Stimulated activated CD8-positive, alpha-beta memory T cell treated with anti-CD3 and anti-CD28 coated beads, Interleukin-4, amount 100 ng/mL, for 4 hours (primary cell): ENCODE results near the gene FSTL5.
"Not testable (repeated sequence)": the region's sequence is repeated elsewhere in the genome, so short reads cannot be mapped to it uniquely, and the experiment has no call there.

Experiments used
- DNase-seq, 2 donors: peaks; one replicate each; pipeline ENCODE4 v3.0.0-alpha.2; 2020; ENCODE audit warnings: low read depth in 2 of 2, low spot score in 1 of 2

FSTL5 gene

GRCh38 chr4:162103908-162104307 is 59.9 kb downstream of the FSTL5 start:
- DNase-seq: not testable (repeated sequence)

- no peak for DNase-seq
Observed at GRCh38 chr4:162102713-162103112, 61.1 kb downstream of the FSTL5 start.

GRCh38 chr4:162101337-162101736 is 62.5 kb downstream of the FSTL5 start:
- no peak for DNase-seq

- DNase-seq: no peak
Observed at GRCh38 chr4:162075726-162076125, 88.1 kb downstream of the FSTL5 start.

- DNase-seq: no peak
Observed at GRCh38 chr4:162061214-162061613, 102.6 kb downstream of the FSTL5 start.

- DNase-seq: no peak
Observed at GRCh38 chr4:162059656-162060055, 104.1 kb downstream of the FSTL5 start.

GRCh38 chr4:162056990-162057389 is 106.8 kb downstream of the FSTL5 start:
- DNase-seq: no peak

- DNase-seq: no peak
Observed at GRCh38 chr4:162046135-162046534, 117.7 kb downstream of the FSTL5 start.

- no peak for DNase-seq
Observed at GRCh38 chr4:162038112-162038511, 125.7 kb downstream of the FSTL5 start.

GRCh38 chr4:162017863-162018262 is 145.9 kb downstream of the FSTL5 start:
- no peak for DNase-seq

- DNase-seq: no peak
Observed at GRCh38 chr4:162016991-162017390, 146.8 kb downstream of the FSTL5 start.

- DNase-seq: no peak
Observed at GRCh38 chr4:162016219-162016618, 147.6 kb downstream of the FSTL5 start.

- no peak for DNase-seq
Observed at GRCh38 chr4:162015090-162015489, 148.7 kb downstream of the FSTL5 start.

- no peak for DNase-seq
Observed at GRCh38 chr4:162011089-162011488, 152.7 kb downstream of the FSTL5 start.

GRCh38 chr4:162010362-162010761 is 153.4 kb downstream of the FSTL5 start:
- DNase-seq: no peak

- no peak for DNase-seq
Observed at GRCh38 chr4:161992317-161992716, 171.5 kb downstream of the FSTL5 start.

GRCh38 chr4:161991811-161992210 is 172.0 kb downstream of the FSTL5 start:
- no peak for DNase-seq

GRCh38 chr4:161990721-161991120 is 173.1 kb downstream of the FSTL5 start:
- DNase-seq: no peak

GRCh38 chr4:161988946-161989345 is 174.9 kb downstream of the FSTL5 start:
- DNase-seq: no peak

- DNase-seq: no peak
Observed at GRCh38 chr4:161987611-161988010, 176.2 kb downstream of the FSTL5 start.

GRCh38 chr4:161952382-161952781 is 211.4 kb downstream of the FSTL5 start:
- DNase-seq: no peak

GRCh38 chr4:161949946-161950725 is 213.7 kb downstream of the FSTL5 start:
- DNase-seq: no peak
